ENCODE data around the gene NMRAL1. TPM values are rescaled to one million over a fixed set of nuclear protein-coding genes. Genes with fewer than 3 reads are reported as not detected.

Gene NMRAL1
- polyA plus RNA-seq, 1 donor from 2014 or later, result 6.3 TPM

- H3K36me3 ChIP-seq (ENCODE audit: insufficient read depth, low read length), result no peaks in the 10 kb centered on the region
- H3F3A ChIP-seq (ENCODE audit: insufficient read depth, low read length, poor library complexity, severe bottlenecking), result no peaks in the 10 kb centered on the region
- H3K4me3 ChIP-seq (ENCODE audit: low read length), result no peak overlapping the region
- H3K9ac ChIP-seq (ENCODE audit: low read length), result no peak overlapping the region
- H2AFZ ChIP-seq (ENCODE audit: low read depth, low read length), result no peak overlapping the region
- H3K9me2 ChIP-seq (ENCODE audit: insufficient read depth, low read length), result no peaks in the 10 kb centered on the region
- no peaks in the 10 kb centered on the region for H4K20me1 ChIP-seq (ENCODE audit: insufficient read depth)
- TF ChIP-seq POLR2AphosphoS5 (IDR thresholded peaks at IDR 0.05), result no peak
- no peak for TF ChIP-seq RAD21 (conservative IDR thresholded peaks at IDR 0.05)
- no peak for TF ChIP-seq CTCF (IDR thresholded peaks at IDR 0.05; ENCODE audit: poor library complexity, severe bottlenecking)
- TF ChIP-seq EP300 (conservative IDR thresholded peaks at IDR 0.05; ENCODE audit: poor library complexity, severe bottlenecking), result no peak
- no peak for TF ChIP-seq MXI1 (conservative IDR thresholded peaks at IDR 0.05; ENCODE audit: poor library complexity, severe bottlenecking)
- no peak for TF ChIP-seq SMC3 (conservative IDR thresholded peaks at IDR 0.05; ENCODE audit: poor library complexity)
- no peak for TF ChIP-seq TAF1 (IDR thresholded peaks at IDR 0.05; ENCODE audit: low read depth)
- TF ChIP-seq, protein P1, sequence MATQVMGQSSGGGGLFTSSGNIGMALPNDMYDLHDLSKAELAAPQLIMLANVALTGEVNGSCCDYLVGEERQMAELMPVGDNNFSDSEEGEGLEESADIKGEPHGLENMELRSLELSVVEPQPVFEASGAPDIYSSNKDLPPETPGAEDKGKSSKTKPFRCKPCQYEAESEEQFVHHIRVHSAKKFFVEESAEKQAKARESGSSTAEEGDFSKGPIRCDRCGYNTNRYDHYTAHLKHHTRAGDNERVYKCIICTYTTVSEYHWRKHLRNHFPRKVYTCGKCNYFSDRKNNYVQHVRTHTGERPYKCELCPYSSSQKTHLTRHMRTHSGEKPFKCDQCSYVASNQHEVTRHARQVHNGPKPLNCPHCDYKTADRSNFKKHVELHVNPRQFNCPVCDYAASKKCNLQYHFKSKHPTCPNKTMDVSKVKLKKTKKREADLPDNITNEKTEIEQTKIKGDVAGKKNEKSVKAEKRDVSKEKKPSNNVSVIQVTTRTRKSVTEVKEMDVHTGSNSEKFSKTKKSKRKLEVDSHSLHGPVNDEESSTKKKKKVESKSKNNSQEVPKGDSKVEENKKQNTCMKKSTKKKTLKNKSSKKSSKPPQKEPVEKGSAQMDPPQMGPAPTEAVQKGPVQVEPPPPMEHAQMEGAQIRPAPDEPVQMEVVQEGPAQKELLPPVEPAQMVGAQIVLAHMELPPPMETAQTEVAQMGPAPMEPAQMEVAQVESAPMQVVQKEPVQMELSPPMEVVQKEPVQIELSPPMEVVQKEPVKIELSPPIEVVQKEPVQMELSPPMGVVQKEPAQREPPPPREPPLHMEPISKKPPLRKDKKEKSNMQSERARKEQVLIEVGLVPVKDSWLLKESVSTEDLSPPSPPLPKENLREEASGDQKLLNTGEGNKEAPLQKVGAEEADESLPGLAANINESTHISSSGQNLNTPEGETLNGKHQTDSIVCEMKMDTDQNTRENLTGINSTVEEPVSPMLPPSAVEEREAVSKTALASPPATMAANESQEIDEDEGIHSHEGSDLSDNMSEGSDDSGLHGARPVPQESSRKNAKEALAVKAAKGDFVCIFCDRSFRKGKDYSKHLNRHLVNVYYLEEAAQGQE (IDR thresholded peaks at IDR 0.05; ENCODE audit: borderline replicate concordance), result no peak
- no peak for TF ChIP-seq EZH2 (IDR thresholded peaks at IDR 0.05; ENCODE audit: borderline replicate concordance, insufficient read depth, low read length, poor library complexity, severe bottlenecking)
- H3K4me2 ChIP-seq (ENCODE audit: low read length), result no peak overlapping the region
- H3K27me3 ChIP-seq (ENCODE audit: insufficient read depth, low read depth, low read length), result no peaks in the 10 kb centered on the region
- H3K27ac ChIP-seq (ENCODE audit: low read length), result no peak overlapping the region
- no peaks in the 10 kb centered on the region for H3K9me3 ChIP-seq (ENCODE audit: low read length)
- H3K79me2 ChIP-seq (replicated peaks; ENCODE audit: insufficient read depth, low read length), result no peaks in the 10 kb centered on the region
These were observed 35.0 kb upstream of the NMRAL1 start for GRCh38 chr16:4509420-4509819.

- no peak overlapping the region for H3K9ac ChIP-seq (ENCODE audit: low read length)
- no peaks in the 10 kb centered on the region for H3F3A ChIP-seq (ENCODE audit: insufficient read depth, low read length, poor library complexity, severe bottlenecking)
- no peaks in the 10 kb centered on the region for H3K36me3 ChIP-seq (ENCODE audit: insufficient read depth, low read length)
- no peak overlapping the region for H3K4me3 ChIP-seq (ENCODE audit: low read length)
- TF ChIP-seq MXI1 (conservative IDR thresholded peaks at IDR 0.05; ENCODE audit: poor library complexity, severe bottlenecking) (no peak), EZH2 (IDR thresholded peaks at IDR 0.05; ENCODE audit: borderline replicate concordance, insufficient read depth, low read length, poor library complexity, severe bottlenecking) (no peak), TAF1 (IDR thresholded peaks at IDR 0.05; ENCODE audit: low read depth) (no peak), SMC3 (conservative IDR thresholded peaks at IDR 0.05; ENCODE audit: poor library complexity) (no peak), CTCF (IDR thresholded peaks at IDR 0.05; ENCODE audit: poor library complexity, severe bottlenecking) (no peak), RAD21 (conservative IDR thresholded peaks at IDR 0.05) (no peak), EP300 (conservative IDR thresholded peaks at IDR 0.05; ENCODE audit: poor library complexity, severe bottlenecking) (no peak), POLR2AphosphoS5 (IDR thresholded peaks at IDR 0.05) (no peak)
- TF ChIP-seq, protein P1 (IDR thresholded peaks at IDR 0.05; ENCODE audit: borderline replicate concordance), result no peak
- no peak overlapping the region for H3K4me2 ChIP-seq (ENCODE audit: low read length)
- no peaks in the 10 kb centered on the region for H4K20me1 ChIP-seq (ENCODE audit: insufficient read depth)
- H3K27me3 ChIP-seq (ENCODE audit: insufficient read depth, low read depth, low read length), result no peaks in the 10 kb centered on the region
- H3K79me2 ChIP-seq (replicated peaks; ENCODE audit: insufficient read depth, low read length), result no peaks in the 10 kb centered on the region
- no peaks in the 10 kb centered on the region for H3K9me2 ChIP-seq (ENCODE audit: insufficient read depth, low read length)
- no peak overlapping the region for H2AFZ ChIP-seq (ENCODE audit: low read depth, low read length)
- no peaks in the 10 kb centered on the region for H3K9me3 ChIP-seq (ENCODE audit: low read length)
- no peak overlapping the region for H3K27ac ChIP-seq (ENCODE audit: low read length)
These were observed 34.4 kb upstream of the NMRAL1 start for GRCh38 chr16:4508806-4509205.
